Tibial nerve (tissue), 4 donors: ENCODE data around the gene CDH22.

Experiments
- CTCF ChIP-seq, 5 experiments: fragments of 200-600 bp in 3 of 5; fragments of 450-650 bp in 2 of 5; sonication (generic) in 3 of 5; IDR thresholded peaks; one replicate each; pipeline ENCODE4 v1.5.1; 2016 to 2019; ENCODE audit warnings: antibody characterized with exemption in 5 of 5, mild to moderate bottlenecking in 3 of 5, moderate library complexity in 2 of 5
- EP300 ChIP-seq, 2 donors: sonication (generic); formaldehyde crosslinking; IDR thresholded peaks; one replicate each; pipeline ENCODE4 v1.6.1; 2017; ENCODE audit warnings: antibody characterized with exemption in 2 of 2, mild to moderate bottlenecking in 1 of 2
- POLR2A ChIP-seq, 2 donors: fragments of 450-650 bp; IDR thresholded peaks; one replicate each; pipeline ENCODE4 v1.6.1; 2017; ENCODE audit warnings: antibody characterized with exemption in 2 of 2, mild to moderate bottlenecking in 2 of 2, moderate library complexity in 2 of 2

- TF ChIP-seq CTCF (IDR thresholded peaks at IDR 0.05) (no peak), POLR2A (IDR thresholded peaks at IDR 0.05) (no peak), EP300 (IDR thresholded peaks at IDR 0.05) (no peak)
Measured at GRCh38 chr20:46210672-46211330, 97.5 kb downstream of the CDH22 start.
